GM10248 (cell line): ENCODE measurements around the gene CCDC200.
"Not testable (repeated sequence)": the region's sequence is repeated elsewhere in the genome, so short reads cannot be mapped to it uniquely, and the experiment has no call there.

Experiments used
- CTCF ChIA-PET: fragments of 300-600 bp; sonication (Branson Sonifier 250); formaldehyde crosslinking; extraction: SDS; loops from one replicate; lab custom pipeline; 2021; ENCODE audit warnings: antibody characterized with exemption; lab: Yijun Ruan, JAX
- POLR2A ChIA-PET: fragments of 350-650 bp; sonication (Branson Sonifier 250); formaldehyde crosslinking; extraction: SDS; loops from one replicate; lab custom pipeline; 2020; ENCODE audit warnings: antibody characterized with exemption; lab: Yijun Ruan, JAX
- DNase-seq: peaks from one replicate; pipeline ENCODE4 v3.0.0; 2012; ENCODE audit errors: extremely low spot score

CCDC200 gene

GRCh38 chr17:43228020-43228782 lies at the start of gene CCDC200:
TSS of gene CCDC200 (minus strand) at chr17:43228623. CDS start at chr17:43228554, 69 bp downstream.
- DNase-seq, POLR2A ChIA-PET, CTCF ChIA-PET: not testable (repeated sequence)

GRCh38 chr17:43272914-43273313 lies 44.5 kb upstream of the CCDC200 start:
- CTCF ChIA-PET, result not testable (repeated sequence)

GRCh38 chr17:43272483-43272882 lies 44.1 kb upstream of the CCDC200 start:
- POLR2A ChIA-PET, DNase-seq, CTCF ChIA-PET: not testable (repeated sequence)

More at GRCh38 chr17:43272914-43273313, 44.5 kb upstream of the CCDC200 start:
- DNase-seq, POLR2A ChIA-PET: not testable (repeated sequence)

GRCh38 chr17:43270552-43271504 lies 42.4 kb upstream of the CCDC200 start:
- DNase-seq, CTCF ChIA-PET, POLR2A ChIA-PET: not testable (repeated sequence)

- POLR2A ChIA-PET, DNase-seq, CTCF ChIA-PET: not testable (repeated sequence)
Observed at GRCh38 chr17:43246456-43246855, 18.0 kb upstream of the CCDC200 start.

- DNase-seq, CTCF ChIA-PET, POLR2A ChIA-PET: not testable (repeated sequence)
Observed at GRCh38 chr17:43240596-43241352, 12.4 kb upstream of the CCDC200 start.

- DNase-seq, CTCF ChIA-PET, POLR2A ChIA-PET: not testable (repeated sequence)
Observed at GRCh38 chr17:43239597-43239996, 11.2 kb upstream of the CCDC200 start.

- CTCF ChIA-PET, POLR2A ChIA-PET, DNase-seq: not testable (repeated sequence)
Observed at GRCh38 chr17:43233877-43234276, 5.5 kb upstream of the CCDC200 start, which contains the start of gene RNU2-1. TSS of gene RNU2-1 (minus strand) at chr17:43233977.

- CTCF ChIA-PET, POLR2A ChIA-PET, DNase-seq: not testable (repeated sequence)
Observed at GRCh38 chr17:43233263-43233662, 4.8 kb upstream of the CCDC200 start.

- CTCF ChIA-PET, POLR2A ChIA-PET, DNase-seq: not testable (repeated sequence)
Observed at GRCh38 chr17:43232021-43232699, 3.7 kb upstream of the CCDC200 start.

GRCh38 chr17:43231205-43232020 lies 3.0 kb upstream of the CCDC200 start:
- CTCF ChIA-PET, POLR2A ChIA-PET, DNase-seq: not testable (repeated sequence)
